Activated T-helper 9 cell treated with anti-CD3 and anti-CD28 coated beads, Interleukin-2, amount 50 U/mL, for 16 hours (primary cell): ENCODE results near the gene UBL4A.

Experiments used
- DNase-seq: peaks from one replicate; pipeline ENCODE4 v3.0.0-alpha.2; 2020; ENCODE audit warnings: low read depth

UBL4A gene

DNA sequence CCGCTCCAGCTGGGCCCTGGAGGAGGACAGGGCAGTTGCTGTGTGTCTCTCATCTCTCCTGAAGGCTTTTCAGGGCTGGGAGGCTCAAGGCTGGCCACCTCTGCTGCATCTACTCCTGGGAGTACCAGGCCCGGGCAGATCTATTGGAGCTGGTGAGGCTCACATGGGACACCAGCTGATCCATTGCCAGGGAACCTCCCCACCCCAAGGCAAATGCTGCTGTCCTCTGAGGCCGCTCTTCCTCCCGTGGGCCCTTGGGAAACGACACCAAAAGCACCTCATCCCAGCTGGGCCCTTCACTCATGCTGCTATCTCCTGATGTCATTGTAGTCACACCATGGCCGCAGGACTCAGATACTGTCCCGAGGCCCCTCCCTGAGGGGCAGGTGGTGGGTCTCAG lies 3.6 kb downstream of the UBL4A start:
- no peak for DNase-seq

DNA sequence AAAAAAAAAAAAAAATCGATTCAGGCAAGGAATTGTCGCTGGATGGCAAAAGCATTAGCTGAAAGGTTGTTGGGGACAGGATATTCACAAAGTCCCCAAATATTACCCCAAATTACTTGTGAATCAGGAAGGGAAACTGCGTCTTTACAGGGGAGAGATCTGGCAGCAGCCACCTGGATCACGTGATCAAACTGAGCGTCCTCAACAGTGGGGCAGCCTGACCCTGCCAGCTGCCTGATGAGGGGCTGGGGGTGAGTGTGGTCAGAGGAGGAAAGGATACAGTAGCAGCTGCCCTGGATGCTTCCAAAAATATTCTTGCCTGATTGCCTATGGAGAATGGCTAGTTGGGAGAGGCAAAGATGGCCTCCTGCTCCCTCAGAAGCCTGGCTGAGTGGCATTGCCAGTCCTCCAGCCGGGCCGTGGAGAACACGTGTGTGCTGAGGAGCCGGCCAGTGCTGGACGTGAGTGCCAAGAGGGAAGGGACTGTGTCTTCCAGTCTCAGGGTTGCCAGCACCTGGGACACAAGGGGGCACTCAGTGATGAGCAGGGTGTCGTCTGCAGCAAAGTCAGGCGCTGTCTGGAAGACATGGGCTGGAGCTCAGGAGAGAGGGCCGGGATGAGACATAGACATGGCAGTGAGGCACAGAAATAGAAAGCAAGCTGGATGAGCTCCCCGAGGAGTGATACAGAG lies 4.4 kb downstream of the UBL4A start:
- no peak for DNase-seq

GRCh38 chrX:154481195-154481594 lies 5.2 kb downstream of the UBL4A start:
- no peak for DNase-seq

- DNase-seq, result peak; percentile 88
Observed at GRCh38 chrX:154478728-154479622, 7.4 kb downstream of the UBL4A start, which contains the start of gene LAGE3. Gene LAGE3 (minus strand): TSS chrX:154479281. CDS start chrX:154478915, 366 bp downstream.

GRCh38 chrX:154477891-154478477 lies 8.4 kb downstream of the UBL4A start:
- no peak for DNase-seq

- DNase-seq, result no peak
Observed at GRCh38 chrX:154476821-154477220, 9.6 kb downstream of the UBL4A start.

- no peak for DNase-seq
Observed at GRCh38 chrX:154473683-154474082, 12.7 kb downstream of the UBL4A start.

- no peak for DNase-seq
Observed at GRCh38 chrX:154472685-154473632, 13.5 kb downstream of the UBL4A start.

- DNase-seq, result no peak
Observed at GRCh38 chrX:154471839-154472684, 14.4 kb downstream of the UBL4A start.

DNA sequence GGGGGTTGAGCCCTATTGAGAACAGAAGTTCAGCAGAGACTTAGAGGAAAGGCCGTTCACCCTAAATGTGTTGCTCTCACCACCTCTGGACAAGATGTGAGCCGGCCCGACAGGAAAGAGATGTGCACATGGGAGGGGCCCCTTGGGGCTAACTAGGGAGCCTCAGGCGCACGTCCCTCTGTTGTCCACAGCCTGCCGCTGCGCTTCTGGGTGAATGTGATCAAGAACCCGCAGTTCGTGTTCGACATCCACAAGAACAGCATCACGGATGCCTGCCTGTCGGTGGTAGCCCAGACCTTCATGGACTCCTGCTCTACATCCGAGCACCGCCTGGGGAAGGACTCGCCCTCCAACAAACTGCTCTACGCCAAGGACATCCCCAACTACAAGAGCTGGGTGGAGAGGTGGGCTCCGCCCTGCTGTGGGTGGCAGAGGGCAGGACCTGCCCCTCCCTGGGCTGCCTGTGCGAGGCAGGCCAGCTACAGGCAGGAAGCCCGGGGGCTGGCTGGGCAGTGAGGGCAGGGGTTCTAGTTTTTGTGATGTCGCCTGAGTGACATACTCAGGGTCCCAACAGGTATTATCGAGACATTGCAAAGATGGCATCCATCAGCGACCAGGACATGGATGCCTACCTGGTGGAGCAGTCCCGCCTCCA lies 15.4 kb downstream of the UBL4A start:
- no peak for DNase-seq

- DNase-seq, result no peak
Observed at GRCh38 chrX:154470434-154470833, 16.0 kb downstream of the UBL4A start.

- no peak for DNase-seq
Observed at GRCh38 chrX:154469880-154470279, 16.5 kb downstream of the UBL4A start.

DNA sequence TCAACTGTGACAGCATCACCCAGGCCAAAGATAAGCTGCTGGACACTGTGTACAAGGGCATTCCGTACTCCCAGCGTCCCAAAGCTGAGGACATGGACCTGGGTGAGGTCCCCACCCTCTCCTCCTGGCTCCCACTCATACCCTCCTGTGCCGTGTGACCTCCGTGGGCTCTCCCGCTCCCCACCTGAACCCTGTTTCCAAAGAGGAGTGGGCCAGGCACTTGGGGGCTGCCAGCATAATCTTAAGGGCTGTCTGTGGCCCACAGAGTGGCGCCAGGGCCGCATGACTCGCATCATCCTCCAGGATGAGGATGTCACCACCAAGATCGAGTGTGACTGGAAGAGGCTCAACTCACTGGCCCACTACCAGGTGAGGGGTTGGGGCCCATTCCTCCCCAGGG lies 17.3 kb downstream of the UBL4A start:
- no peak for DNase-seq

DNA sequence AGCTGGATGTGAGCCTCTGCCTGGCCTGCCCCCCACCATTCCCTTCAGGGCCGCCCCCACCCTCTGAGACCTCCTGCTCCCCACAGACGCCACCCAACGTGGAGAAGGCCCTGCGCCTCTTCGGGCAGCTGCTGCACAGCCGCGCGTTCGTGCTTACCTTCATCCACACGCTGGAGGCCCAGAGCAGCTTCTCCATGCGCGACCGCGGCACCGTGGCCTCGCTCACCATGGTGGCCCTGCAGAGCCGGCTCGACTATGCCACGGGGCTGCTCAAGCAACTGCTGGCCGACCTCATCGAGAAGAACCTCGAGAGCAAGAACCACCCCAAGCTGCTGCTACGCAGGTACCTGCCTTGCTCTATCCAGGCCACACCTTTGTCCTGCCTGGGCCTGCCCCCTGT lies 18.2 kb downstream of the UBL4A start:
- DNase-seq, result no peak

GRCh38 chrX:154467556-154467955 lies 18.9 kb downstream of the UBL4A start:
- DNase-seq, result no peak

DNA sequence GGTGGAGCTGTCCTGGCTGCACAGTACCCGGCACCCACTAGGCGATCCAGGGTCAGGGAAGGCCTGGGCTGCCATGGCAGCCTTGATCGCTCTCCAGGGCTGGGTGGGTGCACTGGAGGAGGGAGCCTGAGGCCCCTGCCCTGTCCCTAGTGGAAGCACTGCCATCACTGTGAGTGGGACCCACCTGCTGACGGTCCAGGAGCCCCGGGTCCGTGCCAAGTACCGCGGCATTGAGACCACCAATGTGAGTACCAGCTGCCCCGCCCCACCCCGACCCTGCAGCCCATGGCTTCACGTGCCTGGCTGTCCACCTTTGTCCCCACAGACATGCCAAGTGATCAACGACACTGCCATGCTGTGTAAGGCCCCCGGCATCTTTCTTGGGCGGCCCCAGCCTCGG lies 19.5 kb downstream of the UBL4A start:
- DNase-seq, result no peak

DNA sequence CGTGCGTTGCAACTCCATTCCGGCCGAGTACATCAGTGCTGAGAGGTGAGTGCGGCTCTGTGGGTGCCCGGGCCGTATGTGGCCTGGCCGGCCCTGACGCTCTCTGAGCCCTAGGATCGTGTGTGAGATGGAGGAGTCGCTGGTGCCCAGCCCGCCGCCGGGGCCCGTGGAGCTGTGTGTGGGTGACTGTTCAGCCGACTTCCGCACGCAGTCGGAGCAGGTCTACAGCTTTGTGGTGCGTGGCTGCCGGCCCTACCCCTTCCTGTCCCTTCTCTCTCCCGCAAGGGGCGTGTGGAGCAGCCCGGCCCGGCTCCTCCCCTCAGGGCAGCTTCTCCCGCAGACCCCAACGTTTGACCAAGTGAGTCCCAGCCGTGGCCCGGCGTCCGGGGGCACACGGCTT lies 20.4 kb downstream of the UBL4A start:
- no peak for DNase-seq

GRCh38 chrX:154465601-154466000 lies 20.8 kb downstream of the UBL4A start:
- DNase-seq, result no peak

GRCh38 chrX:154464806-154465365 lies 21.5 kb downstream of the UBL4A start:
- no peak for DNase-seq

DNA sequence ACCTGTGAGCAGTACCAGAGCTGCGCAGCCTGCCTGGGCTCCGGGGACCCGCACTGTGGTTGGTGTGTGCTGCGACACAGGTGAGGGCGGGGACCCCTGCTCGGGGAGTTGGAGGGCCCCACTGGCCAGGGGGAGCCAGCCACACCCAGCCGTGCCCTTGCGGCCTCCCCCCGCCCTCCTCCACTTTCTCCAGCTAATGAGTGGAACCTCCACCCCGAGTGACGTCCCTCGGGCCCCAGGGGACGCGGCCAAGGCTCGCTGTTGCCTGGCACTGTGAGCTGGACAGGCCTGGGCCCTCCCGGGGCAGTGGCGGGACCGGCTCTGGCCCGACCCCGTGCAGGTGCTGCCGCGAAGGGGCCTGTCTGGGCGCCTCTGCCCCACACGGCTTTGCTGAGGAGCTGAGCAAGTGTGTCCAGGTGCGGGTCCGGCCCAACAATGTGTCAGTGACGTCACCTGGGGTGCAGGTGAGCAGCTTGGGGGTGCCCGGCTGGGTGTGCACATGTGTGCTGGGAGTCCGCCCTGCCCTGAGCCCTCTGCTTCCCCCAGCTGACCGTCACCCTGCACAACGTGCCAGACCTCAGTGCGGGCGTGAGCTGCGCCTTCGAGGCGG lies 22.7 kb downstream of the UBL4A start:
- DNase-seq, result no peak
